ENCODE measurements around the gene DCAF17. TPM values are rescaled to one million over a fixed set of nuclear protein-coding genes. Genes with fewer than 3 reads are reported as not detected.

DCAF17 gene
- polyA plus RNA-seq, 2 of the 4 experiments (the other 2 are of a cell fraction) = 11.5 to 26.9 TPM

DNA sequence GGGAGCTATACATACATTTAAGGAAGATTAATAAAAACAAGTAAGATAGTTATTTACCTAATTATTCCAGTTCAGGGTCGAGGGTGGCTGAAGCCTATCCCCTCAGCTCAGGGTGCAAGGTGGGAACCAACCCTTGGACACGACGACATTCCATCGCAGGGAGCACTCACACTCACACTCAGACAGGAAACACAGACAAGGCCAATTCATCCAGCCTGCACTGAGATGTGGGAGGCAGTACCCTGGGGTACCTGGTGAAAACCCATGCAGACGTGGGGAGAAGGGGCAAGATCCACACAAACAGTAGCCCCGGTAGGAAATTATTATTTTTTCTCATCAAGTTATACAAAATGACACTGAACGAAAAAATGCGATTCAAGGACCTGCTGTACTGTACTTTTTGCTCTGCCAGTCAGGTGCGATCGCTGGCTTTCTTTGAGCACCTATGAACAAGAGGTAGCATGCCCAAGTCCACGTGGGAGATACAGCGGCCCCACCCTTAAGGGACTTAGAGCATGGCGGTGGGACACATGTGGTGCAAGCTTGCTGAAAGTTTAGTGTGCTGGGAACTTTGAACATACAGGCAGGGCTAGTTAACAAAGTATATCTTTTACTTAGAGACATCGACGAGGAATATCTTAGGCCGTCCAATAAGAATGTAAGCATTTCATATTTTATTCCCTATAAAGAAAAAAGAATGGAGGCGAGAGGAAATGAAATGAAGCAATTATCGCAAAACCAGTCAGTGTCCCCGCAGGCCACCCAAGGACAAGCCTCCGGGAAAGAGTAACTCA is 860 bp upstream of the DCAF17 start:
- ATAC-seq (peak; percentile 41 to 58), DNase-seq (ENCODE audit: low read depth in 1 of 2, low spot score in 1 of 2) (peak; percentile 33 to 77), FAIRE-seq (no peak)
- H3K4me2 ChIP-seq = peak overlapping the region; percentile 91
- POLR2A ChIA-PET = interaction anchor here (0.8 to 2.0 kb wide), 11 partner anchors 16 to 665 kb away, joined by 3 to 9 read pairs (median 4); partner anchors contain the start of genes GORASP2 and TLK1
- peaks cover 4% of the 10 kb centered on the region; the same call in 1 of the 3 replicates for H3K9me3 ChIP-seq
- H3K4me3 ChIP-seq = peak overlapping the region; percentile 57
- peaks cover 37% of the 10 kb centered on the region for H3K4me1 ChIP-seq
- 6% methylated on average over 20 of the region's 20 CpGs for WGBS (ENCODE audit: missing lambda C conversion rate)
- peak overlapping the region; percentile 81 to 96 for H3K27ac ChIP-seq
- CTCF ChIA-PET = interaction anchor here (0.6 to 2.3 kb wide), 6 partner anchors 17 to 504 kb away, joined by 3 to 7 read pairs (median 4); partner anchors contain the start of gene GORASP2
- TF ChIP-seq TFCP2L1 (CRISPR knock-in tag; IDR thresholded peaks at IDR 0.05) = no peak
- TF ChIP-seq RNF2 (IDR thresholded peaks at IDR 0.05; ENCODE audit: borderline replicate concordance, low read depth) = no peak
- no peak for TF ChIP-seq FOSB (CRISPR knock-in tag; IDR thresholded peaks at IDR 0.05)
- TF ChIP-seq, protein P1, sequence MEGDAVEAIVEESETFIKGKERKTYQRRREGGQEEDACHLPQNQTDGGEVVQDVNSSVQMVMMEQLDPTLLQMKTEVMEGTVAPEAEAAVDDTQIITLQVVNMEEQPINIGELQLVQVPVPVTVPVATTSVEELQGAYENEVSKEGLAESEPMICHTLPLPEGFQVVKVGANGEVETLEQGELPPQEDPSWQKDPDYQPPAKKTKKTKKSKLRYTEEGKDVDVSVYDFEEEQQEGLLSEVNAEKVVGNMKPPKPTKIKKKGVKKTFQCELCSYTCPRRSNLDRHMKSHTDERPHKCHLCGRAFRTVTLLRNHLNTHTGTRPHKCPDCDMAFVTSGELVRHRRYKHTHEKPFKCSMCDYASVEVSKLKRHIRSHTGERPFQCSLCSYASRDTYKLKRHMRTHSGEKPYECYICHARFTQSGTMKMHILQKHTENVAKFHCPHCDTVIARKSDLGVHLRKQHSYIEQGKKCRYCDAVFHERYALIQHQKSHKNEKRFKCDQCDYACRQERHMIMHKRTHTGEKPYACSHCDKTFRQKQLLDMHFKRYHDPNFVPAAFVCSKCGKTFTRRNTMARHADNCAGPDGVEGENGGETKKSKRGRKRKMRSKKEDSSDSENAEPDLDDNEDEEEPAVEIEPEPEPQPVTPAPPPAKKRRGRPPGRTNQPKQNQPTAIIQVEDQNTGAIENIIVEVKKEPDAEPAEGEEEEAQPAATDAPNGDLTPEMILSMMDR (IDR thresholded peaks at IDR 0.05) = no peak
- TF ChIP-seq KDM5A (IDR thresholded peaks at IDR 0.05) = peak; percentile 45; the same call in 1 of the 2 replicates
- TF ChIP-seq, protein P2, sequence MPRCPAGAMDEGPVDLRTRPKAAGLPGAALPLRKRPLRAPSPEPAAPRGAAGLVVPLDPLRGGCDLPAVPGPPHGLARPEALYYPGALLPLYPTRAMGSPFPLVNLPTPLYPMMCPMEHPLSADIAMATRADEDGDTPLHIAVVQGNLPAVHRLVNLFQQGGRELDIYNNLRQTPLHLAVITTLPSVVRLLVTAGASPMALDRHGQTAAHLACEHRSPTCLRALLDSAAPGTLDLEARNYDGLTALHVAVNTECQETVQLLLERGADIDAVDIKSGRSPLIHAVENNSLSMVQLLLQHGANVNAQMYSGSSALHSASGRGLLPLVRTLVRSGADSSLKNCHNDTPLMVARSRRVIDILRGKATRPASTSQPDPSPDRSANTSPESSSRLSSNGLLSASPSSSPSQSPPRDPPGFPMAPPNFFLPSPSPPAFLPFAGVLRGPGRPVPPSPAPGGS (IDR thresholded peaks at IDR 0.05) = no peak; the same call in 2 of the 3 replicates
- no peak for TF ChIP-seq TP53 (CRISPR knock-in tag; IDR thresholded peaks at IDR 0.05)
- no peak for TF ChIP-seq FOXS1 (CRISPR knock-in tag; IDR thresholded peaks at IDR 0.05)
- no peak for TF ChIP-seq EHF (CRISPR knock-in tag; IDR thresholded peaks at IDR 0.05)
- TF ChIP-seq EP300 (IDR thresholded peaks at IDR 0.05) = no peak
- no peak for TF ChIP-seq BHLHE40 (IDR thresholded peaks at IDR 0.05; ENCODE audit: low read depth, low read length)
- TF ChIP-seq, protein P3, sequence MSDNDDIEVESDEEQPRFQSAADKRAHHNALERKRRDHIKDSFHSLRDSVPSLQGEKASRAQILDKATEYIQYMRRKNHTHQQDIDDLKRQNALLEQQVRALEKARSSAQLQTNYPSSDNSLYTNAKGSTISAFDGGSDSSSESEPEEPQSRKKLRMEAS (IDR thresholded peaks at IDR 0.05) = peak; percentile 94
- TF ChIP-seq KDM1A (IDR thresholded peaks at IDR 0.05; ENCODE audit: low read depth) = no peak
- TF ChIP-seq ZSCAN20 (CRISPR knock-in tag; IDR thresholded peaks at IDR 0.05) = no peak
- TF ChIP-seq CHD2 (IDR thresholded peaks at IDR 0.05; ENCODE audit: low read length, partially characterized antibody) = no peak
- TF ChIP-seq HEYL (CRISPR knock-in tag; IDR thresholded peaks at IDR 0.05) = no peak
- no peak for TF ChIP-seq CHD4 (IDR thresholded peaks at IDR 0.05; ENCODE audit: borderline replicate concordance)
- TF ChIP-seq, protein P4, sequence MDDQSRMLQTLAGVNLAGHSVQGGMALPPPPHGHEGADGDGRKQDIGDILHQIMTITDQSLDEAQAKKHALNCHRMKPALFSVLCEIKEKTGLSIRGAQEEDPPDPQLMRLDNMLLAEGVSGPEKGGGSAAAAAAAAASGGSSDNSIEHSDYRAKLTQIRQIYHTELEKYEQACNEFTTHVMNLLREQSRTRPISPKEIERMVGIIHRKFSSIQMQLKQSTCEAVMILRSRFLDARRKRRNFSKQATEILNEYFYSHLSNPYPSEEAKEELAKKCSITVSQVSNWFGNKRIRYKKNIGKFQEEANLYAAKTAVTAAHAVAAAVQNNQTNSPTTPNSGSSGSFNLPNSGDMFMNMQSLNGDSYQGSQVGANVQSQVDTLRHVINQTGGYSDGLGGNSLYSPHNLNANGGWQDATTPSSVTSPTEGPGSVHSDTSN (IDR thresholded peaks at IDR 0.05) = no peak
- no peak for TF ChIP-seq EHMT2 (IDR thresholded peaks at IDR 0.05; ENCODE audit: low read depth)
- no peak for TF ChIP-seq HDAC2 (IDR thresholded peaks at IDR 0.05)
- TF ChIP-seq, protein P5, sequence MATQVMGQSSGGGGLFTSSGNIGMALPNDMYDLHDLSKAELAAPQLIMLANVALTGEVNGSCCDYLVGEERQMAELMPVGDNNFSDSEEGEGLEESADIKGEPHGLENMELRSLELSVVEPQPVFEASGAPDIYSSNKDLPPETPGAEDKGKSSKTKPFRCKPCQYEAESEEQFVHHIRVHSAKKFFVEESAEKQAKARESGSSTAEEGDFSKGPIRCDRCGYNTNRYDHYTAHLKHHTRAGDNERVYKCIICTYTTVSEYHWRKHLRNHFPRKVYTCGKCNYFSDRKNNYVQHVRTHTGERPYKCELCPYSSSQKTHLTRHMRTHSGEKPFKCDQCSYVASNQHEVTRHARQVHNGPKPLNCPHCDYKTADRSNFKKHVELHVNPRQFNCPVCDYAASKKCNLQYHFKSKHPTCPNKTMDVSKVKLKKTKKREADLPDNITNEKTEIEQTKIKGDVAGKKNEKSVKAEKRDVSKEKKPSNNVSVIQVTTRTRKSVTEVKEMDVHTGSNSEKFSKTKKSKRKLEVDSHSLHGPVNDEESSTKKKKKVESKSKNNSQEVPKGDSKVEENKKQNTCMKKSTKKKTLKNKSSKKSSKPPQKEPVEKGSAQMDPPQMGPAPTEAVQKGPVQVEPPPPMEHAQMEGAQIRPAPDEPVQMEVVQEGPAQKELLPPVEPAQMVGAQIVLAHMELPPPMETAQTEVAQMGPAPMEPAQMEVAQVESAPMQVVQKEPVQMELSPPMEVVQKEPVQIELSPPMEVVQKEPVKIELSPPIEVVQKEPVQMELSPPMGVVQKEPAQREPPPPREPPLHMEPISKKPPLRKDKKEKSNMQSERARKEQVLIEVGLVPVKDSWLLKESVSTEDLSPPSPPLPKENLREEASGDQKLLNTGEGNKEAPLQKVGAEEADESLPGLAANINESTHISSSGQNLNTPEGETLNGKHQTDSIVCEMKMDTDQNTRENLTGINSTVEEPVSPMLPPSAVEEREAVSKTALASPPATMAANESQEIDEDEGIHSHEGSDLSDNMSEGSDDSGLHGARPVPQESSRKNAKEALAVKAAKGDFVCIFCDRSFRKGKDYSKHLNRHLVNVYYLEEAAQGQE (IDR thresholded peaks at IDR 0.05) = no peak
- 0 out of 4 replicates have a peak, but pooled peaks of 1 of the 2 experiments have one; percentile 14 for TF ChIP-seq CEBPB (IDR thresholded peaks at IDR 0.05)
- TF ChIP-seq, protein P6, sequence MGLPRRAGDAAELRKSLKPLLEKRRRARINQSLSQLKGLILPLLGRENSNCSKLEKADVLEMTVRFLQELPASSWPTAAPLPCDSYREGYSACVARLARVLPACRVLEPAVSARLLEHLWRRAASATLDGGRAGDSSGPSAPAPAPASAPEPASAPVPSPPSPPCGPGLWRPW (IDR thresholded peaks at IDR 0.05) = no peak
- TF ChIP-seq NFE2L2 (conservative IDR thresholded peaks at IDR 0.05; ENCODE audit: low read length) = no peak
- no peak for TF ChIP-seq MAFK (IDR thresholded peaks at IDR 0.05; ENCODE audit: partially characterized antibody)
- peak; percentile 92 for TF ChIP-seq MYC (IDR thresholded peaks at IDR 0.05; ENCODE audit: borderline replicate concordance, low read length)
- TF ChIP-seq POLR2AphosphoS2 (conservative IDR thresholded peaks at IDR 0.05; ENCODE audit: low read length) = no peak
- TF ChIP-seq, protein P7, sequence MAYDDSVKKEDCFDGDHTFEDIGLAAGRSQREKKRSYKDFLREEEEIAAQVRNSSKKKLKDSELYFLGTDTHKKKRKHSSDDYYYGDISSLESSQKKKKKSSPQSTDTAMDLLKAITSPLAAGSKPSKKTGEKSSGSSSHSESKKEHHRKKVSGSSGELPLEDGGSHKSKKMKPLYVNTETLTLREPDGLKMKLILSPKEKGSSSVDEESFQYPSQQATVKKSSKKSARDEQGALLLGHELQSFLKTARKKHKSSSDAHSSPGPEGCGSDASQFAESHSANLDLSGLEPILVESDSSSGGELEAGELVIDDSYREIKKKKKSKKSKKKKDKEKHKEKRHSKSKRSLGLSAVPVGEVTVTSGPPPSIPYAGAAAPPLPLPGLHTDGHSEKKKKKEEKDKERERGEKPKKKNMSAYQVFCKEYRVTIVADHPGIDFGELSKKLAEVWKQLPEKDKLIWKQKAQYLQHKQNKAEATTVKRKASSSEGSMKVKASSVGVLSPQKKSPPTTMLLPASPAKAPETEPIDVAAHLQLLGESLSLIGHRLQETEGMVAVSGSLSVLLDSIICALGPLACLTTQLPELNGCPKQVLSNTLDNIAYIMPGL (CRISPR knock-in tag; IDR thresholded peaks at IDR 0.05; ENCODE audit: borderline replicate concordance) = no peak
- no peak for TF ChIP-seq HOXB5 (CRISPR knock-in tag; IDR thresholded peaks at IDR 0.05)
- TF ChIP-seq RARB (CRISPR knock-in tag; IDR thresholded peaks at IDR 0.05) = no peak

Data from A549 (cell line).